Measurements from ENCODE around the gene C14orf180.

DNA sequence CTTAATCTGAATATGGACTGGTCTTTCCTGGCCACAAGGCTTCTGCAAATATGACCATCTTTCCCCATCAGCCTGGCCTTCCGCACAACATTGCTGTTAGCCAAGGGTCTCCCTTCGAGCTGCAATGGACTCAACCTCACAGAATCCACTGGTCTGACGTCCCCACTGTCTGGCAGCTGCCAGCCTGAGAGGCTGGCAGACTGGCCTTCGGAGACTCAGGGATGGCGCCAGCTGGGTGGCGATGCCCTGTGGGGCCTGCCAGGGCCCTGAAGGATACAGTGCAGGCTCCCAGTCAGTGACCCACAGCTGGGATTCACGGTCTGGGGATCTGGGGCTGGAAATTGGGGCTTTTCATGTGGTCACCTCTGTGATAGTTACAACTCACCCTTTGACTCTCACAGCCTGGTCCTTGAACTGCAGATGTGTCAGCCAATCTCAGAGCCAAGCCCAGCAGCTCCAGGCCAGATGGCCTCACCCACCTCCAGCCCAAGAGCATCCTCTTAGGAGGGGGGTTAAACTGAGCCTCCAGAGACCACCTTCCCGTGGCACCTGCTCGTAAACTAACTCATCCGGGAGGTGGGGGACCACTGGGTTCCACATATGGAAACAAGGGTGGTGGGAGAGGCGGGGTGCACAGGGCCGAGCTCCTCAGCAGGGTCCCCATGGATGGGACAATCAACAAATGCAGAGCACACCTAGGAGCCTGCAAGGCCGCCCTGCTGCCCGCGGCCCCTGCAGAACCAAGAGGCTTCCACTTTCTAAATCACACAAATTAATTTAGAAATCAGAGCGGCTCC lies 21.1 kb upstream of the C14orf180 start:
- TF ChIP-seq POLR2A (IDR thresholded peaks at IDR 0.05; ENCODE audit: low read depth, low read length) (no peak), POLR2AphosphoS5 (IDR thresholded peaks at IDR 0.05; ENCODE audit: low read depth, low read length) (no peak), TAF1 (IDR thresholded peaks at IDR 0.05; ENCODE audit: borderline replicate concordance, low read depth, low read length) (no peak)
